Measurements from ENCODE around the gene RPS6KA3. TPM values are rescaled to one million over a fixed set of nuclear protein-coding genes. Genes with fewer than 3 reads are reported as not detected.

Gene RPS6KA3
- 10 to 100 TPM; 27.0 to 35.8 (median 34.1) TPM for polyA plus RNA-seq (ENCODE audit: insufficient read length in 4 of 4)

GRCh38 chrX:20266810-20267606, at the start of gene RPS6KA3:
Gene RPS6KA3 (minus strand): TSS chrX:20266909. CDS start chrX:20266632, 277 bp downstream.
- peak; percentile 60 to 67 (median 64) for DNase-seq (ENCODE audit: low read depth in 4 of 4, low spot score in 3 of 4)

- no peak for DNase-seq (ENCODE audit: low read depth in 4 of 4, low spot score in 3 of 4)
Observed at GRCh38 chrX:20315140-20315539, 48.4 kb upstream of the RPS6KA3 start.

DNA sequence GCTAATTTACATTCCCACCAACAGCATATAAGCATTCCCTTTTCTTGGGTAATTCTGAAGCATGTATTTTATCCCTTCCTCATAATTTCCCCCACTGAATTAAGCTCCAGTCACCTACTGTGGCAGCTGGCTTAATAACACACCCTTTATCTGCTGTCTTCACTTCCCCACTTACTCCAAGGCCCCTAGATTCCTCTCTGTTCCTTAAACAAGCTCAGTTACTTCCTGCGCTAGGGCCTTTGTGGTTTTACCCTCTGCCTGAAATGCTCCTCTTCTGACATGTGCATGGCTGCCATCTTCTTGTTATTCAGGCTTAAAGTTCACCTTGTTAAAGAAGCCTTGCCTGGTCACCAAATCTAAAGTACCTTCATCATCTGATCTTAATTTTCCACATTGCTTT, 47.2 kb upstream of the RPS6KA3 start:
- no peak for DNase-seq (ENCODE audit: low read depth in 4 of 4, low spot score in 3 of 4)

GRCh38 chrX:20312018-20312417, 45.3 kb upstream of the RPS6KA3 start:
- no peak for DNase-seq (ENCODE audit: low read depth in 4 of 4, low spot score in 3 of 4)

- no peak for DNase-seq (ENCODE audit: low read depth in 4 of 4, low spot score in 3 of 4)
Observed at GRCh38 chrX:20311505-20311904, 44.8 kb upstream of the RPS6KA3 start.

DNA sequence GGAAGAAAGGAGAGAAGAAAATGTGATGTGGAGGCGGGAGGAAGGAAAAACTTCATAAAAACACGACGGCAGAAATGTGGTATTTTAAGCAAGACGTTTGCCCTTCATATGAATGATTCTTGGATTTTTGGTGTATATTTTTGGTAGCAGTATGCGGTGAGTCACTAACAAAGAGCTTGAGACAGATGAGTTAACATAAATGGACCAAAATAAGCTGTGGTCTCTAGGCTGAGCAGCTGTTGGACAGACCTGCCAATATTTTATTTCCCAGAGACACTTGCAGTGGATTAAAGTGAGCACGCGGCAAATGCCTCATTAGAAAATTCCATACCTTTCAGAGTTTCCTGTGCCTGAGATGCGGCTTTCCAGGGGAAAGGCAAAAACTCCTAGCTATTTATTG, 43.1 kb upstream of the RPS6KA3 start:
- no peak for DNase-seq (ENCODE audit: low read depth in 4 of 4, low spot score in 3 of 4)

DNA sequence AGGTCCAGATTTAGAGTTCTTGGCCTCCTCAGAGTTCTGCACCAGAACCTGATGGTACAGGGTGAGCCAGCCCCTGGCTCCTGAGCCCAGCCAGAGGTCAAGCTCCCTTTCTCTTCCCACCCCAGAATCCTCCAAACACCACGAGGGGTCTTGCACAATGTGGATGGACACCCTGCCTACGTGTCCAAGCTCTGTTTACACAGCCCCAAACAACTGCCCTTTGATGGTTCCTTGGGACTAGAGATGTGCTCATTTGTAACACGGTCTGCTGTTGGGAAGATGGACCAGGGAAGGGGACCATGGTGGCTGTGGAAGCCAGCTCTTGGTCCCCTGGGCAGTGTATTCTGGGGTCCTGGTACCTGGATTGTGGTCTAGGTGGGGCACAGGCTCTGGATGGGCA, 40.0 kb upstream of the RPS6KA3 start:
- no peak for DNase-seq (ENCODE audit: low read depth in 4 of 4, low spot score in 3 of 4)

DNA sequence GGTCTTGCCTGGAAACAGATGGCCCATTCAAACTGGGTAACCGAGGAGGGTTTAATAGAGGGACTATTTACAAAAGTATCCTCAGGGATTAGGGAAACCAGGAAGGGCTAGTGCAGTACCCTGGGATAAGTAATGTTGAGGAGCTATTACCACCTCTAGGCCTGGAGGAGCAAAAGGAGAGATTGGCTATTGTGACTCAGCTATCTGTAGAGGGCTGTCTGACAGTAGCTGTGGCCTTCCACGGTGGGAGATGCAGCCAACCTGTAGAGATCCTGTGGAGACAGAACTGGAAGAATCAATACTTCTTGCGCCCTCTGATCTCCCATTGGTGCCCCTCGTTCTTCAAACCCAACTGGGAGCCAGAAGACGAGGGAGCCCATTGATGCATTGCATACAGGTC, 34.1 kb upstream of the RPS6KA3 start:
- no peak for DNase-seq (ENCODE audit: low read depth in 4 of 4, low spot score in 3 of 4)

DNA sequence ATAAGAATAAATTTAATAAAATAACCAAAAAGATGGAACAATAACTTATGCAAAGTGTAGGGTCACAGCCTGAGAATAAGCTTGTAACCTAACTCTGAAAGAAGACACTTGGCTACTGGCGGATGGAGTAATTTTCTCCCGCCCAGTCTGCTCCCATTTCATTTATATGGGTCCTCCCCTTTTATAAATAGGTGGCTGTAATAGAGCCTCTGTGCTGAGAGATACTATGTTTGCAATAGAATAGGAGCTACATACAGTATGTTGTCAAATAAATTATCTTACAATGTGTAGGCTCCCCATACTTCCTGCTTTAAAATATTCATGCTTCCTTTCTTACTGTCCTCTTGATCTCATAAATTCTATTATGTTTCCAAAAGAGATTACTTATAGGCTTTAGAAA, 28.2 kb upstream of the RPS6KA3 start:
- no peak for DNase-seq (ENCODE audit: low read depth in 4 of 4, low spot score in 3 of 4)

- DNase-seq (ENCODE audit: low read depth in 4 of 4, low spot score in 3 of 4), result no peak
Observed at GRCh38 chrX:20294284-20294683, 27.6 kb upstream of the RPS6KA3 start.

DNA sequence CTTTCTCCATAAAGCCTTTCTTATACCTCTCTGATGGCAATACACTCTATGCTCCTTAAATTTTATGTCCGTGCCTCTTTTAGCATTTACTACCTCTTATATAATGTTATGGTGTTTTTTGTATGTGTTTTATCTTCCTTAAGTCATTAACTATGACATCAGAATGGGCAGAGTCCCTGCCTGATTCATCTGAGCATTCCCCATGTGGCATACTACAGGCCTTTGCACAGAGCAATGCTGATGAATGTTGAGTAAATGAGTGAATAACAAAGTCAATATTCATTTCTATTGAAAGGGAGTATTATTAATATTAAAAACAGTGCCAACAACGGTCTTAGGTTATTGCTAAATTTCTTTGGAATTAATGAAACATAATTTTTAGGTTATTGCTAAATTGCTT, 18.8 kb upstream of the RPS6KA3 start:
- no peak for DNase-seq (ENCODE audit: low read depth in 4 of 4, low spot score in 3 of 4)

- DNase-seq (ENCODE audit: low read depth in 4 of 4, low spot score in 3 of 4), result no peak
Observed at GRCh38 chrX:20284992-20285391, 18.3 kb upstream of the RPS6KA3 start.

DNA sequence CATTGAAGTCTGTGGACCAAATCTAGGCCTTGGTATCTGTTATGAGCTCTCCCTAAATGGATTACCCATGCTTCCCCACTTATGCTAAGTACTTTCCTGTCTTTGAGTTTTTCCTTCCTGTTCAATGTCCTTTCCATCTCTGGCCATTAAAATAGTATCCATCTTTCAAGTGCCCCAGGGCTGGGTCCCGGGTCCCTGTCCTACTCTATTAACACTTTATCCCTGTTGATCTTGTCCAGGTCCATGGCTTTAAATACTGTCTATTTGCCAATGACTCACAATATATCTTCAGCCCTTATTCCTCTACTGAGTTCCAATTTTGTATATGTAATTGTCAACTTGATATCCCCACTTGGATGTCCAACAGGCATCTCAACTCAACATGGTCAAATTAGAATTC, 17.7 kb upstream of the RPS6KA3 start:
- DNase-seq (ENCODE audit: low read depth in 4 of 4, low spot score in 3 of 4), result no peak

- DNase-seq (ENCODE audit: low read depth in 4 of 4, low spot score in 3 of 4), result no peak
Observed at GRCh38 chrX:20280938-20281337, 14.2 kb upstream of the RPS6KA3 start.

- no peak for DNase-seq (ENCODE audit: low read depth in 4 of 4, low spot score in 3 of 4)
Observed at GRCh38 chrX:20274121-20274520, 7.4 kb upstream of the RPS6KA3 start.

GRCh38 chrX:20271730-20272129, 5.0 kb upstream of the RPS6KA3 start:
- no peak for DNase-seq (ENCODE audit: low read depth in 4 of 4, low spot score in 3 of 4)

DNA sequence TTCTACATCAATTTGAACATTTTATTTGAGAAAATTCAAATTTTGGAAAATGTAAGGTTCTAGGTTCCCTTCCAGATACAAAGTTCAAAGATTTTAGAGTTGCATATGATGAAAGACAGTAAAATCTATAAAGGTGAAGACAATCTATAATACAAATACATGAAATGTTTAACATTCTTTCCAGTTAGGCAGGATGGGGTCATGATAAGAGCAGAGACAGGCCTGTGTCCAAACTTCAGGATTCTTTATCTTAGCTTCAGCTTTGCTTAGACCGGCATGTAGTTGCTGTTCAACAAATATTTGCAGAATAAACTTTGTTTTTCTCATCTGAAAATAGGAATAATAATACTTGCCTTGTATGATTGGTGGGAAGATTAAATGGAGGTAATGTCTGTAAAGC, 4.5 kb upstream of the RPS6KA3 start:
- DNase-seq (ENCODE audit: low read depth in 4 of 4, low spot score in 3 of 4), result no peak

- no peak for DNase-seq (ENCODE audit: low read depth in 4 of 4, low spot score in 3 of 4)
Observed at GRCh38 chrX:20270562-20270890, 3.8 kb upstream of the RPS6KA3 start.

GRCh38 chrX:20269848-20270561, 3.3 kb upstream of the RPS6KA3 start:
- no peak for DNase-seq (ENCODE audit: low read depth in 4 of 4, low spot score in 3 of 4)

DNA sequence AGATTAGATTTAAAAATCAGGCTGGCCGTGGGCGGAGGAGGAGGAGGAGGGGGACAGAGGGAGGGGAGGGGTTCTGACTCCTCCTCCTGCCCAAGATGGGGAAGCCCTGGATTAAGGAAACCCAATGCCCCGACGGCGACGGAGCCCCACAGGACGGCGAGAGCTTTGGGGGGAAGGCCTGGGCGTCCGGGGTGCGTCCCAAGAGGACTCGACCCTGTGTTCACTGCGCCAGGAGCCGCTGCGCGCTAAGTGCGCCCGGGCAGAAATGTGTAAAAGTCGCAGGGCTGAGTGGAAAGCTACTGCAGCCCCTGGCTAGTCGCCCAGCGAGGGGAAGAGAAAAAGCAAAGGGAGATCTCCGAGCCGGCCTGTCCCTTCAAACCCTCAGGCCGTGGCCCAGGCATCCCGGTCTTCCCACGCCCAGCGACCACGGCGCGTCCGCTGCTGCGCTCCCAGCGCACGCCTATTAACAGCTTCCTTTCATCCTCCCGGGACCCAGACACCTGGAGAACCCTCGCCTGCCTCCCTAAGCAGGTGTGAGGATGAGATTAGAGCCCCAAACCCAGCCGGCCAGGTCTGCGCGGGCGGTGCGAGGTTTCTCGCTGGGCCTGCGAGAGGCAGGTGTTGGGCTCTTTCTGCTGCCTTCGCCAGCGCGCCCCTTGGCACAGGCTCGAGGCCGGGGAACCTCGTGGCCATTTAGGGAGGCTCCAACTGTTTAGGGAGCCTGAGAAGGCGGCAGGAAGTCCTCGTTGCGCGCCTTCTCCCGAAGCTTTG, 1.4 kb upstream of the RPS6KA3 start:
- peak in 2 of 4 donors; percentile 5 to 18 for DNase-seq (ENCODE audit: low read depth in 4 of 4, low spot score in 3 of 4)

- peak in 1 of 4 donors; percentile 1 for DNase-seq (ENCODE audit: low read depth in 4 of 4, low spot score in 3 of 4)
Observed at GRCh38 chrX:20267607-20267930, 860 bp upstream of the RPS6KA3 start.
